22Rv1 (cell line): ENCODE data around the gene MAP1B.

Source experiments
- CTCF ChIP-seq: fragments of 450-650 bp; IDR thresholded peaks from 2 replicates; pipeline ENCODE4 v1.5.1; 2017; ENCODE audit warnings: mild to moderate bottlenecking
- ZFX ChIP-seq: fragments of 450-650 bp; IDR thresholded peaks from 2 replicates; pipeline ENCODE4 v1.6.1; 2017; ENCODE audit warnings: antibody characterized with exemption, borderline replicate concordance

GRCh38 chr5:72122602-72123001 is 15.3 kb downstream of the MAP1B start:
- no peak for TF ChIP-seq CTCF
- TF ChIP-seq ZFX = no peak
